Measurements from ENCODE around the gene CCDC74A. TPM values are rescaled to one million over a fixed set of nuclear protein-coding genes. Genes with fewer than 3 reads are reported as not detected.
"Not testable (repeated sequence)": the region's sequence is repeated elsewhere in the genome, so short reads cannot be mapped to it uniquely, and the experiment has no call there.

The CCDC74A gene
- total RNA-seq, result 7.0 TPM

DNA sequence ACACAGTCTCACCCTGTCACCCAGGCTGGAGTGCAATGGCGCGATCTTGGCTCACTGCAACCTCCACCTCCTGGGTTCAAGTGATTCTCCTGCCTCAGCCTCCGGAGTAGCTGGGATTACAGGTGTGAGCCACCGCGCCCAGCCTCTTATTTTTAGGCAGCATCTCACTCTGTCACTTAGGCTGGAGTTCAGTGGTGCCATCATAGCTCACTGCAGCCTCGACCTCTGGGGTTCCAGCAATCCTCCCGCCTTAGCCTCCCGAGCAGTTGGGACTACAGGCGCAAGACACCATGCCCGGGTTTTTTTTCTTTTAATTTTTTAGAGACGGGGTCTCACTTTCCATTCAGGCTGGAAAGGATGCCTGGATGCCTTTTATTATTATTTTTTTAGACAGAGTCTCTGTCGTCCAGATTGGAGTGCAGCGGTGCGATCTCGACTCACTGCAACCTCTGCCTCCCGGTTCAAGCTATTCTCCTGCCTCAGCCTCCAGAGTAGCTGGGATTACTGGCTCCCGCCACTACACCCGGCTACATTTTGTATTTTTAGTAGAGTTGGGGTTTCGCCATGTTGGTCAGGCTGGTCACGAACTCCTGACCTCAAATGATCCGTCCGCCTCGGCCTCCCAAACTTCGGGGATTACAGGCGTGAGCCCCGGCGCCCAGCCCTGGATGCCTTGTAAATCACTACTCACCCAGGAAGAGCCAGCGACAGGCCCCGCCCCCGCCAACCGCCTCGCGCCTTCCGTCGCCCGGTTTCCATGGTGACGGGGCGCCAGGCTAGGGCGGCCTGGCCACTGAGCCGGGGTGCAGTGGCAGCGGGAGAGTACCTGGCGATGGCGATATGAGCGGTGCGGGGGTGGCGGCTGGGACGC lies at the start of gene CCDC74A:
Gene CCDC74A (plus strand): TSS at position 758 of the 871 bp plus-strand sequence. CDS start 83 bp downstream, at position 841.
- not testable (repeated sequence) for DNase-seq

GRCh38 chr2:131478074-131478849 lies 49.4 kb upstream of the CCDC74A start:
- not testable (repeated sequence) for DNase-seq

DNA sequence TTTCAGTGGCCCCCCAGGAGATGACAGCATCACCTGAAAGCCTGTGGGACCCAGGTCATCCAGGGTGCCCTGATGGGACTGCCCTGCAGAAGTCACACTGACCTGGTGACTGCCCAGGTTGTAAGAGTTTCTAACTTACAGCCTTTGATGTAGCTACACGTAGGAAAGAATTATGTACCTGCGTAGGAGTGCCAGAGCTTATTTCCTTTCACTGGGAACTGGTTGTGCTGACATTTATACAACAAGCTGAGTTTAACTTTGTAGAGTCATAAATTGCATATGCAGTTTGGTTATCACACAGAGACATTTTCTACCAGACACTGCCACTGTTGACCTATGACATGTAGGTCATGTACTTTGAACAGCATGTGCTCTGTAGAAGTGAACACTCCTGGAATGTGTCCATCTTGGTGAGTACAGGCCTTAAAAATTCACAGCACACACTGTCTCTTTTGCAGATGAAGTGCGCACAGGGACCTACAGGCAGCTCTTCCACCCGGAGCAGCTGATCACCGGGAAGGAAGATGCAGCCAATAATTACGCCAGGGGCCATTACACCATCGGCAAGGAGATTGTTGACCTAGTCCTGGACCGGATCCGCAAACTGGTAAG lies 48.7 kb upstream of the CCDC74A start:
- not testable (repeated sequence) for DNase-seq

DNA sequence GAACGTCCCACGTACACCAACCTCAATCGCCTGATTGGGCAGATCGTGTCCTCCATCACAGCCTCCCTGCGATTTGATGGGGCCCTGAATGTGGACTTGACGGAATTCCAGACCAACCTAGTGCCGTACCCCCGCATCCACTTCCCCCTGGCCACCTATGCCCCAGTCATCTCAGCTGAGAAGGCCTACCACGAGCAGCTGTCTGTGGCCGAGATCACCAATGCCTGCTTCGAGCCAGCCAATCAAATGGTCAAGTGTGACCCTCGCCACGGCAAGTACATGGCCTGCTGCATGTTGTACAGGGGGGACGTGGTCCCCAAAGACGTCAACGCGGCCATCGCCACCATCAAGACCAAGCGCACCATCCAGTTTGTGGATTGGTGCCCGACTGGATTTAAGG lies 47.3 kb upstream of the CCDC74A start:
- not testable (repeated sequence) for DNase-seq

GRCh38 chr2:131482506-131483155 lies 45.1 kb upstream of the CCDC74A start:
- DNase-seq, result not testable (repeated sequence)

DNA sequence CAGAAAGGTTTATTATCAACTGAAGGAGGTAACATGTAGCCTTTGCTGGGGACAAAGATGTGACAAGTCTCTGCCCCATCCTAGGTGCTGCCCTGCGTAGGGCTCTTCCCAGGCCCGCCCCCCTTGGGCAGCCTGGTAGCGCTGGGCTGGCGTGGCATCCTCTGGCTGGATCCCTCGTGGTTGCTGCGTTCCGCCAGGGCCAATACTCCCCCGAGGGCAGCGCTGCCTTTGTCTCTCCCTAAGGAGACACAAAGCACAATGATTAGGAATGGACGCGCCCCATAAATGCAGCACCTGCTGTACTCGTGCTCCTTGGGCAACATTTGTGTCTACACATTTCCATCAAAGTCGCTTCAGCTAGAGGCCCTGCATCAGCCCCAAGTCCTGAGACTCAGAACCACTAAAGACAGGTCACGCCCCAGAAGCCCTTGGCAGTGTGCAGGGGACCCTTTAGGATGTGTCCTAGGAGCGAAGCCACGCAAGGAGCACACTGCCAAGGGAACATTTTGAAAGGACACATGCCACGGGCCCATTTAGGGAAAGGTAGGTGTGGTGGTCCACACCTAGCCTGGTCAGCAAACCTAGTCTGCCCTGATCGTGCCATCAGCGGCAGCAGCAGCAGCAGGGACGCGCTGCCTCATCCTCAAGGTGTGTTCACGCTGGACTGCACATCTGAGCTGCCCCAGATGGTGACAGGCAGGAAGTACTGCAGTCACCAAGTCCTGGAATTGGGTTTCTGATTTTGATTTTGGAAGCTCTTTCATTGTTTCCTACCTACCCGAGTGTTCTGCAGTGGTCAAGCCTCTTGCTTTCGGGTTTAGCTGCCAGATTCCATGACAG lies 43.5 kb upstream of the CCDC74A start:
- DNase-seq, result not testable (repeated sequence)

DNA sequence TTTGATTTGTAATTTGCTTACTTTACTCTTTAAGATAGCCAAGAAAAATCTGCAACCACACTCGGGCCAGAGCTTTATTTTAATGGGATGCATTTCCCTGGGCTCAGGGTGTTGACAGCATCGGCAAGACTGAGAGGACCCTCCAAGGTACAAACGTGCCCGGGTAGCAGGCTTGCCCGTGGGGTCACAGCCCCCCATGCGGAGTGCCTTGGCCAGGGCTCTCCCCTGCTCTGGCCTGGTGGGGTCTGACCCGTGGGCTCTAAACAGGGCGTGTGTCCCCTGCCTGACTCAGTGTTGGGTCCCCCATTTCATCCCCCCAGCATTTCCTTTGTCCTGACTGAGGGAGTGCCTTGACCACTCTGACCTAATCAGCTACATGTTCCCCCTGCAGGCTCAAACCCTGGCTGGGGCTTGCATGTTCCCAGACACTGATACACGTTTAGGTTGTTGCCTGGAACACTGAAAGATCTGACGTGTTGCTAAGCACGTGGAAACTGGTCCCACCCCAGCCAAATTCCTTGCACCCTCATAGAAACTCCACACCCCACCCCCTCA lies 42.7 kb upstream of the CCDC74A start:
- not testable (repeated sequence) for DNase-seq

- DNase-seq, result not testable (repeated sequence)
Measured at GRCh38 chr2:131486201-131486902, 41.3 kb upstream of the CCDC74A start.

- DNase-seq, result no peak
Measured at GRCh38 chr2:131488306-131489205, 39.1 kb upstream of the CCDC74A start.

DNA sequence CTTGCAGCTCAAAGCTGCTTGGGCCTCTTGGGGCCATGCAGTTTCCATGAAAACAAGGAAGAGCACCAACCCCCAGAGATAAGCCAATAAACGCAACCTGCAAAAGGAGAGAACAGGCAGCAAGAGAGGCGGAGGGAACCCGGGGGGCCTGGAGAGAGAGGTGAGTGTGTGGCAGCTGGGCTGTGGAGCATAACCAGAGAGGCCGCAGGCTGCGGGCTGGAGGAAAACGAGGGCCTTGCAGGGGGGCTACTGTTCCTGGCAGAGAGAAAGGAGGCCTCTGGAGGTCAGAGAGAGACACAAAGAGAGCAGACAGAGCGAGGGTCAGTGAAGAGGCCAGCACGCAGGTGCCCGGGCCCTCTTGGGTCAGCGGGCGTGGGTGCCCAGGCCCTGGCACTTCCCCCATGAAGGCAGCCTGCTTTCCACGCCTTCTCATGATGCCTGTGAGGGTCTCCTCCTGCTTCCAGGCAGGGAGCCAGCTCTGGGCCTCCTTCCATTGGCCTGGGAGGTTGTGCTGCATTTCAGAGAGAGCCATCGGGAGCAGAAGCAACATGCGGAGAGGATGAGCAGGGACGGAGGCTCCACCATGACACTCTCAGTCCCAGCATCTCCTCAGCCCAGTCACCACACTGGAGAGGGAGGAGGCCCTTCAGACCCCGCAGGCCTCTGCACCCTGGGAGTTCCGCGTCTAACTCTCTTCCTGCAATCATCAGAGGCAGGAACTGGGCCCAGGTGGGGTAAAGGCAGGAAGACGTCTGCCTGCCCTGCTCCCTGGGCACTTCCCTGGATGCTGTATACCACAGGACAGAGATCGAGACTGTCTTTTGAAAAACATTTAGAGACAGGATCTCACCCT lies 36.8 kb upstream of the CCDC74A start:
- DNase-seq, result not testable (repeated sequence)

- not testable (repeated sequence) for DNase-seq
Measured at GRCh38 chr2:131491469-131491836, 36.2 kb upstream of the CCDC74A start.

- DNase-seq, result not testable (repeated sequence)
Measured at GRCh38 chr2:131492015-131492417, 35.7 kb upstream of the CCDC74A start, which contains the start of gene MZT2A. Gene MZT2A, minus strand, starts transcription at chr2:131492397. Its CDS starts 21 bp downstream, at chr2:131492376.

DNA sequence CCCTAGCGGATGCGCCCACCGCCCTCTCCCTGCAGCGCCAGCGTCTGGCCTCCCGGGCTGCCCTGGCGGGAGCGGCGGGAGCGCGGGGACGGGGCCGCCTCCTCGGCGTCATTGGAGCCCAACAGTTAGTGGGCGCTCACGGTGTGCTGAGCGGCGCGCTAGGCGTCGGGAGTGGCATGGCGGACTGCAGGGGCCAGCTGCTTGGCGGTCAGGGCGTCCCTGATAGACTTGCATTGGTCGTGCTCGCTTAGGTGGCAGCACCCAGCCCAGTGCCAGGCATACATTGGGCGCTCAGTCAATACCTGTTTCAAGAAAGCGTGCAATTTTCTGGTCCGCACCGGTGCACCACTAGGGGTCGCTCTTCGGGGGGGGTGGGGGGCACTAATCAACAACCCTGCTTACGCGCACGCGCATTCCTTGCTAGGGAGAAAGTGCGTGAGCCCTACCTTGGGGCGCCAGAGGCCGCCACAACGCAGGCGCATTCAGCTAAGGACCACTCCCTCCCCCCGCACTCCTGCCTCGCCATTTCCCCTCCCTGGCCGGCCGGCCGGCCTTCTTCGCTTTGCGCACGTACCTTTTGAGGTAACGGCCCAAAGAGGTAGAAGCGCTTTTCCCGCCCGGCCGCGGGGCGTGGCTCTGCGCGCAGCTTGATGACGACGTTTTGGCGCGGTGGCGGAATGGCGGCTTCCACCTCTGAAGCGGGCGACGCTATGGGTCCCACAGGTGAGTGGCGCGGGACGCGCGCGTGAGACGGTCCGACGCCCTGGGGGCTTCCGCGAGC lies 35.1 kb upstream of the CCDC74A start:
- DNase-seq, result peak; percentile 92

GRCh38 chr2:131493199-131493968 lies 34.3 kb upstream of the CCDC74A start:
- no peak for DNase-seq

- not testable (repeated sequence) for DNase-seq
Measured at GRCh38 chr2:131495506-131495905, 32.2 kb upstream of the CCDC74A start.

DNA sequence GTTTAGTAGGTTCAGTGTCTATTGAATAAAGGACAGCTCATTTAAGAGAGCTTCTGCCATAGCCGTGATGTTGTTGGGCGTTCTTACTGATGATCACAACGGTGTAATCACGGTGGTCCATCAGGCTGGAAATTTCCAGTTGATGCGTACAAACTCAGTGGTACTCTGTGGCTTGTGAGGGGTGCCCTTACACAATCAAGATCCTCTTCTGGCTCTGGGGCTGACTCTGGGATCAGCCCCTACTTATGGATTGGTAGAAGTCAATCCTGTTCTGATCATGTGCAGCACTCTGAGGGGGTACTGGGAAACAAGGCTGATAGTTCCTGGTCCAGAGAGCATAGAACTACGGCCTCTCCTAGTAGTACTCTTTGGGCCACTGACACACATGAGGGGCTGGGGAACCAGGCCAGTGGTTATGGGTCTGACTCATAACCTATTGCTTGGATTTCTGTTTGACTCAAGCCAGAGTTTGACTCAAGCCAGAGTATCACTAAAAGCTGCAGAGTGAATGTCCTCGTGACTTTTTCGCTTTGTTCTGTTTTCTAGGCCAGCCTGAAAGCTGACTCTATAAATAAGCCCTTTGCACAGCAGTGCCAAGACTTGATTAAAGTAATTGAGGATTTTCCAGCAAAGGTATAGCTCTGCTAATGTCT lies 29.2 kb upstream of the CCDC74A start:
- not testable (repeated sequence) for DNase-seq

Measured in skin of body (tissue), 2 donors.